Measurements from ENCODE around the gene SMPX.

DNA sequence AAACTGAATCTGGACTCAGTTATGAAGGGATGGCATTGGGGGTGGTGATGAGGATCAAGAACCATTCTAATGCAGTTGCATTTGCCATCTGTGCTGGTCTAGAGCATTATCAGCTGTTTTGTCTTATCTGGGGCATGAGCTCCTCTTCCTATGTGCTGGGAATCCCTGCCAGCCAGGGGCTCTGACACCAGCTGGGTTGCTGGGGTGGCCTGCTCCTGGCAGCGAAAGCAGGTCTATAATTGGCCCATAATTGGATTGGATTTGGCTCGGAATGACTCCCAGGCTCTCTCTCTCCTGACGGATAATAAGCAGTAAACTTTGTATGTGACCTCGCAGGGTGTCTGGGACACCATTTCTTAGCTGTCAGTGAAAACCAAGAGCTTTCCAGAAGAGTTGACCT is 34.1 kb downstream of the SMPX start:
- TF ChIP-seq, protein P1, sequence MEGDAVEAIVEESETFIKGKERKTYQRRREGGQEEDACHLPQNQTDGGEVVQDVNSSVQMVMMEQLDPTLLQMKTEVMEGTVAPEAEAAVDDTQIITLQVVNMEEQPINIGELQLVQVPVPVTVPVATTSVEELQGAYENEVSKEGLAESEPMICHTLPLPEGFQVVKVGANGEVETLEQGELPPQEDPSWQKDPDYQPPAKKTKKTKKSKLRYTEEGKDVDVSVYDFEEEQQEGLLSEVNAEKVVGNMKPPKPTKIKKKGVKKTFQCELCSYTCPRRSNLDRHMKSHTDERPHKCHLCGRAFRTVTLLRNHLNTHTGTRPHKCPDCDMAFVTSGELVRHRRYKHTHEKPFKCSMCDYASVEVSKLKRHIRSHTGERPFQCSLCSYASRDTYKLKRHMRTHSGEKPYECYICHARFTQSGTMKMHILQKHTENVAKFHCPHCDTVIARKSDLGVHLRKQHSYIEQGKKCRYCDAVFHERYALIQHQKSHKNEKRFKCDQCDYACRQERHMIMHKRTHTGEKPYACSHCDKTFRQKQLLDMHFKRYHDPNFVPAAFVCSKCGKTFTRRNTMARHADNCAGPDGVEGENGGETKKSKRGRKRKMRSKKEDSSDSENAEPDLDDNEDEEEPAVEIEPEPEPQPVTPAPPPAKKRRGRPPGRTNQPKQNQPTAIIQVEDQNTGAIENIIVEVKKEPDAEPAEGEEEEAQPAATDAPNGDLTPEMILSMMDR (IDR thresholded peaks at IDR 0.05): no peak
- TF ChIP-seq POLR2A (IDR thresholded peaks at IDR 0.05): no peak

Data from testis (tissue), 2 donors.